ENCODE results near the gene SLC20A1. TPM values are rescaled to one million over a fixed set of nuclear protein-coding genes. Genes with fewer than 3 reads are reported as not detected.
A peak's percentile ranks its signal among the peaks of the same experiment; 100 is the strongest.

The SLC20A1 gene
- total RNA-seq, 1 donor from 2014 or later: 43.5 TPM

DNA sequence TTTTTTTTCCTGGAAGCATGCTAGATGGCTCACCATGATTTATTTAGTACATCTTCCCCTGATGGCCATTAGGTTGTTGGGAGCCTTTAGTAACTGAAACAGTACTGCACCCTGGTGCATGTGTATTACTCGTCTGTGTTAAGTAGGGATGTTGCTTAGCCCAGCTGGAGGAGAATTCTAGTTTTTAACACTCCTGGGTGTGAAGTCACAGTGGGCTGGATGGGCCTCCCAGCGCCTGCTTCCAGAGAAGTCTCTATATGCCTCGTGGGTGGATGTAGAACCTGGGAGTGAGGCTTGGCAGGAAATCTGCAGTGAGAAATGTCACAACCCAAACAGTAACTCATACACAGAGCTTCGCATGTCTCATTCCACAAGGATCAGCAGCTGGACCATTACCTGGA is 46.1 kb downstream of the SLC20A1 start:
- Histone ChIP-seq H3K4me1 (peaks cover 30% of the 10 kb centered on the region), H3K9me3 (no peaks in the 10 kb centered on the region), H3K36me3 (no peaks in the 10 kb centered on the region), H3K4me3 (no peak overlapping the region), H3K27ac (no peak overlapping the region), H3K27me3 (ENCODE audit: low read depth) (no peaks in the 10 kb centered on the region)
- no peak for DNase-seq
- ATAC-seq: no peak
- intact Hi-C loops (cut with DNase I): no loop called here
- TF ChIP-seq, protein P1, sequence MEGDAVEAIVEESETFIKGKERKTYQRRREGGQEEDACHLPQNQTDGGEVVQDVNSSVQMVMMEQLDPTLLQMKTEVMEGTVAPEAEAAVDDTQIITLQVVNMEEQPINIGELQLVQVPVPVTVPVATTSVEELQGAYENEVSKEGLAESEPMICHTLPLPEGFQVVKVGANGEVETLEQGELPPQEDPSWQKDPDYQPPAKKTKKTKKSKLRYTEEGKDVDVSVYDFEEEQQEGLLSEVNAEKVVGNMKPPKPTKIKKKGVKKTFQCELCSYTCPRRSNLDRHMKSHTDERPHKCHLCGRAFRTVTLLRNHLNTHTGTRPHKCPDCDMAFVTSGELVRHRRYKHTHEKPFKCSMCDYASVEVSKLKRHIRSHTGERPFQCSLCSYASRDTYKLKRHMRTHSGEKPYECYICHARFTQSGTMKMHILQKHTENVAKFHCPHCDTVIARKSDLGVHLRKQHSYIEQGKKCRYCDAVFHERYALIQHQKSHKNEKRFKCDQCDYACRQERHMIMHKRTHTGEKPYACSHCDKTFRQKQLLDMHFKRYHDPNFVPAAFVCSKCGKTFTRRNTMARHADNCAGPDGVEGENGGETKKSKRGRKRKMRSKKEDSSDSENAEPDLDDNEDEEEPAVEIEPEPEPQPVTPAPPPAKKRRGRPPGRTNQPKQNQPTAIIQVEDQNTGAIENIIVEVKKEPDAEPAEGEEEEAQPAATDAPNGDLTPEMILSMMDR (IDR thresholded peaks at IDR 0.05): no peak

DNA sequence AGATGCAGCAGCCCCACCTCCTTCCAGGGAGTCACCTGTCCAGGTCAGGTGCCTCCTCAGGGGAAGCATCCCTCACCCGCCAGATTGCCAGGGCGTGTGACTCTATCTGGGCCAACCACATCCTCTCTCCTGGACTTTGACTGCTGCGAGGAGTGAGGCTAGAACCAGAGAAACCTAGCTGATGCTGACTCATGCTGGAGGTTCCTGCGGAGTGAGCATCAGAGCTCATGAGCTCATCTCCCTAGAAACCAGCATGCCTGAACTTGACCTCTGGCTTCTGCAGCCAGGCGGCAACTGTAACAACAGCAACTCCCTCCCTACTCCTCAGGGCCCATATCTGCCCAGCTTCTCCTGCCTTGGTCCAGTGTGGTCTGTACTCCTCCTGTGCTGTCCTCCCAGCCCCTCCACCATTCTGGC is 46.8 kb downstream of the SLC20A1 start:
- no peaks in the 10 kb centered on the region for H3K36me3 ChIP-seq
- ATAC-seq (peak; percentile 70 to 80), DNase-seq (peak; percentile 70)
- TF ChIP-seq, protein P1 (IDR thresholded peaks at IDR 0.05): no peak
- H3K27me3 ChIP-seq (ENCODE audit: low read depth): no peaks in the 10 kb centered on the region
- peak overlapping the region; percentile 18 for H3K27ac ChIP-seq
- no peaks in the 10 kb centered on the region for H3K9me3 ChIP-seq
- no peak overlapping the region for H3K4me3 ChIP-seq
- intact Hi-C loops (cut with DNase I): no loop called here
- H3K4me1 ChIP-seq: peaks cover 30% of the 10 kb centered on the region

DNA sequence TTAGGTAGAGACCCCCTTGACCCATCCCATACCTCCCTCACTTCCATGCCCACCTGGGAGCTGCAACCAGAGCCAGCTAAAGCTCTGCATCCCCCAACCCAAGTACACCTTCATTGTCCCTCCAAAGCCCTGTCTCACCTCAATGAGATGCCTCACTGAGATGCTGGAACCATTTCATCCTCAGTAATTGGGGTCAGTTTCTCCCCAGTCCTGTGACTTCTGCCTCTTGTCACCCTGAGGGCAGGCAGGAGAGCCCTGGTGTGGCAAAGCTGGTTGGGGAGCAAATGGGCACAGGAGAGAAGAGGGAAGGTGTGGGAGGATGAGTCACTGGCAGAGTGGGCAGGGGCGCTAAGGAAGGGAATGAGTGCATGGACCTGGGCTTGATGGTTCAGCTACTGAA is 47.2 kb downstream of the SLC20A1 start:
- Histone ChIP-seq H3K4me1 (peaks cover 30% of the 10 kb centered on the region), H3K36me3 (no peaks in the 10 kb centered on the region), H3K27ac (peak overlapping the region; percentile 18), H3K4me3 (no peak overlapping the region), H3K27me3 (ENCODE audit: low read depth) (no peaks in the 10 kb centered on the region), H3K9me3 (no peaks in the 10 kb centered on the region)
- no peak for ATAC-seq
- no peak for DNase-seq
- intact Hi-C loops (cut with DNase I): no loop called here
- TF ChIP-seq, protein P1 (IDR thresholded peaks at IDR 0.05): no peak

DNA sequence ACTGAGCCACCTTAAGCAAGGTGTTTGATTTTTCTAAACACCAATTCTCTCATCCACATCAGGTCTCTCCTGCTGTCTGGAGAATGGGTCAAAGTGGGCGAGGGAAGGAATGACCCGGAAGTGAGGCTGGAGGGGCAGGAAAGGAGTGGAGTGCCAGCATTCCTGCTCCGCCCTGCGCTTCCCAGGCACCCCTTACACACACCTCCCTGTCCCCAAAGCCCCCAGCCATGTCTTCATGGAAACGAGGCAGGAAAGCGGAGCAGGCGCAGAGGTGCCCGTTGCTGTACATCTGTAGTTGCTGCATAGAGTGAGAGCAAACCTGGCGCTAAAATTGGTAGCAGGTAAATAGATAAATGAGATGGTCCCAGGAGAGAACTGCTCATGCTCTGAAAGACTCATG is 47.9 kb downstream of the SLC20A1 start:
- no peaks in the 10 kb centered on the region for H3K36me3 ChIP-seq
- no peak overlapping the region for H3K4me3 ChIP-seq
- ATAC-seq (no peak), DNase-seq (no peak)
- TF ChIP-seq, protein P1 (IDR thresholded peaks at IDR 0.05): no peak
- no peak overlapping the region for H3K27ac ChIP-seq
- intact Hi-C loops (cut with DNase I): no loop called here
- no peaks in the 10 kb centered on the region for H3K27me3 ChIP-seq (ENCODE audit: low read depth)
- H3K9me3 ChIP-seq: no peaks in the 10 kb centered on the region
- peaks cover 32% of the 10 kb centered on the region for H3K4me1 ChIP-seq

DNA sequence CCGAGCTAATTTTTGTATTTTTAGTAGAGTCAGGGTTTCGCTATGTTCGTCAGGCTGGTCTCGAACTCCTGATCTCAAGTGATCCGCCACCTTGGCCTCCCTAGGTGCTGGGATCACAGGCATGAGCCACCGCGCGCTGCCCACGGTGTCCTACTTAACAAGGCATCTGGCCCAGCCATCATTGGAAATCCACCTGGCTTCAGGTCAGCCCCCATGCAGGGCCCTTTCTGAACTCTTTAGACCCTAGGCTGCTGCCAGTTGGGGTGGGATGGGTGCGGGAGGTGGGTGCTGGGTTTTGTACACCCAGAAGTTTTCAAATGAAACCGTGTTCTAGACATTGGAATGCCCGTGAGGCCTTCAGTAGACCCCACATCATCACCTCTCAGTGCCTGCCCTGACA is 48.4 kb downstream of the SLC20A1 start:
- no peak overlapping the region for H3K27ac ChIP-seq
- no peaks in the 10 kb centered on the region for H3K36me3 ChIP-seq
- intact Hi-C loops (cut with DNase I): no loop called here
- H3K4me3 ChIP-seq: no peak overlapping the region
- DNase-seq (no peak), ATAC-seq (no peak)
- TF ChIP-seq, protein P1 (IDR thresholded peaks at IDR 0.05): no peak
- H3K4me1 ChIP-seq: peaks cover 38% of the 10 kb centered on the region
- H3K9me3 ChIP-seq: no peaks in the 10 kb centered on the region
- no peaks in the 10 kb centered on the region for H3K27me3 ChIP-seq (ENCODE audit: low read depth)

All from lower lobe of right lung (tissue), 2 donors.